HUES6 (cell line): Measurements from ENCODE around the gene TAMM41.
"Not testable (repeated sequence)": the region's sequence is repeated elsewhere in the genome, so short reads cannot be mapped to it uniquely, and the experiment has no call there.

Source experiments
- H3K27ac ChIP-seq: 2 replicates; pipeline ENCODE4 v1.7.0; 2013; ENCODE audit warnings: low read depth, mild to moderate bottlenecking, low read length, inconsistent platforms
- H3K27me3 ChIP-seq: 2 replicates; pipeline ENCODE4 v1.6.1; 2013; ENCODE audit warnings: low read length; ENCODE audit not compliant: control insufficient read depth, insufficient read depth
- H3K36me3 ChIP-seq: 2 replicates; pipeline ENCODE4 v1.6.1; 2013; ENCODE audit warnings: low read length; ENCODE audit not compliant: control insufficient read depth, insufficient read depth
- H3K4me1 ChIP-seq: 2 replicates; pipeline ENCODE4 v1.6.1; 2013; ENCODE audit warnings: low read length; ENCODE audit not compliant: control insufficient read depth, insufficient read depth
- H3K4me3 ChIP-seq: 2 replicates; pipeline ENCODE4 v1.5.1; 2013; ENCODE audit warnings: low read depth, low read length
- H3K9ac ChIP-seq: one replicate; pipeline ENCODE4 v1.6.1; 2013; ENCODE audit warnings: mild to moderate bottlenecking, low read length
- H3K9me3 ChIP-seq: 2 replicates; pipeline ENCODE4 v1.6.1; 2013; ENCODE audit warnings: low read depth, low read length; ENCODE audit not compliant: control insufficient read depth, insufficient read depth

TAMM41 gene, protein sequence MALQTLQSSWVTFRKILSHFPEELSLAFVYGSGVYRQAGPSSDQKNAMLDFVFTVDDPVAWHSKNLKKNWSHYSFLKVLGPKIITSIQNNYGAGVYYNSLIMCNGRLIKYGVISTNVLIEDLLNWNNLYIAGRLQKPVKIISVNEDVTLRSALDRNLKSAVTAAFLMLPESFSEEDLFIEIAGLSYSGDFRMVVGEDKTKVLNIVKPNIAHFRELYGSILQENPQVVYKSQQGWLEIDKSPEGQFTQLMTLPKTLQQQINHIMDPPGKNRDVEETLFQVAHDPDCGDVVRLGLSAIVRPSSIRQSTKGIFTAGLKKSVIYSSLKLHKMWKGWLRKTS

DNA sequence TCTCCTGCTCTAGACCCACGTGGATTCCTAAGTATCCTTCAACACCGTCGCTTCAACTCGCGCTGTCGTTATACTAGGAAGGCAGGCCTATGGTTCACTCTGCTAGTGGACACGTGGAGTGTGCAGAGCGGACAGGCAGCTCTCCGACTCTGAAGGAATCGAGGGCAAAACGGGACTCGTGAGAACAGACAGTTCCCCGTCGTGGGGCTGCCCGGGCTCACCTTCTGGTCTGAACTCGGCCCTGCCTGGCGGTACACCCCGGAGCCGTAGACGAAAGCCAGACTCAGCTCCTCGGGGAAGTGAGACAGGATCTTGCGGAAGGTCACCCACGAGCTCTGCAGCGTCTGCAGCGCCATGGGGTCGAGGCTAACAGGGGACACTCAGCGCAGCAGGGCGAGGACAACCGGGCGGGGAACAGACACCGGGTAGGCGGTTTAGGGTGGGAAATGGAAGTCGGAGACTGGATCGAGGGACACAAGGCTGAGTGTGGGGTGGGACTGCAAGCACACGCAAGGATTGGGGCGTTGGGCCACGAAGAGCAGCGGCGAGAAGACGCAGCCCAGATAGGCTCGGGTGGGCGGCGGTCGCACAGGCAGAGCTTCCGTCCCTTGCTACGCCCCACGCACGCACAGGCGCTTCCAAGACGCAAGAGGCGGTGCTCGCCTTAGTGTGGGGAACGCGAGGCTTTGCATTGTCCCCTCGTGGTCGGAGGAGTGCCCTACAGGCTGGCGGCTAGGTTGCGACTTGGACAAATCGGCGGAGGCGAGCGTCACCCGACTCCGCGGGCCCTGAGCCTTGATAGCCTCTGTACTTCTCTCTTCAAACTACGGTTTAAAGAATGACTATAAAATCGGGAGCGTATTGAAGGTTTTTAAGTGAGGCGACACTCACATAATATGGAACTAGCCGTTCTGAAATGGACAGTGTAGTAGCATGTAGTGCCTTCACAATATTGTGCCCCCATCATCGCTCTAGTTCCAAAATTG, at the start of gene TAMM41:
Gene TAMM41 (minus strand): TSS at position 605 of the 986 bp plus-strand sequence. CDS start 249 bp downstream, at position 356.
- Histone ChIP-seq H3K4me3 (peak within 1 kb of the TSS; percentile 82), H3K36me3 (peaks cover 31% of the 10 kb centered on the region), H3K4me1 (peaks cover 11% of the 10 kb centered on the region; the same call in 1 of the 2 replicates), H3K9ac (peak within 1 kb of the TSS; percentile 98), H3K27ac (no peak within 1 kb of the TSS), H3K27me3 (peaks cover 18% of the 10 kb centered on the region), H3K9me3 (no peaks in the 10 kb centered on the region)

DNA sequence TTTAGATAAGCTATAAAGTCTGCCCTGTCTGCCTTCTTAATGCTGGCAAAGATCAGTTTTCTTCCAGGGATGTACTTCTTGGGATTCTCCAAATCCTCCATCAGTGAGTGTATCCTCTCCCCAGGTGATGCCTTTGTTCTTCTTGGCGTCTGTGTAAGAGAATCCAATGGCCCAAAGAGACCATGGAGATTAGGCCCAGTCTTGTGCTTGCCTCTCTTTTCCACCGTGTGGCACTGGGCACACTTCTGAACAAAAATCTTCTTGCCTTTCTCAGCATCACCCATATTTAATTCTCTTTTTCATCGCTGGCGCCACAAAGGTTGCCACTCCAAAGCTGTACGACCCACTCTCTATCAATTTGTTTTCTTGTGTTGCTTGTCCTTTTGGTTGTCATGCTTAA, 32.2 kb upstream of the TAMM41 start:
- no peaks in the 10 kb centered on the region for H3K27me3 ChIP-seq
- no peaks in the 10 kb centered on the region for H3K4me1 ChIP-seq
- no peak overlapping the region for H3K9ac ChIP-seq
- no peaks in the 10 kb centered on the region for H3K9me3 ChIP-seq
- H3K36me3 ChIP-seq = no peaks in the 10 kb centered on the region
- no peak overlapping the region for H3K4me3 ChIP-seq
- H3K27ac ChIP-seq = no peak overlapping the region

- not testable (repeated sequence) for H3K4me1 ChIP-seq, H3K27ac ChIP-seq, H3K9me3 ChIP-seq, H3K36me3 ChIP-seq, H3K9ac ChIP-seq, H3K4me3 ChIP-seq, H3K27me3 ChIP-seq
Observed at GRCh38 chr3:11874707-11875106, 28.0 kb upstream of the TAMM41 start.

DNA sequence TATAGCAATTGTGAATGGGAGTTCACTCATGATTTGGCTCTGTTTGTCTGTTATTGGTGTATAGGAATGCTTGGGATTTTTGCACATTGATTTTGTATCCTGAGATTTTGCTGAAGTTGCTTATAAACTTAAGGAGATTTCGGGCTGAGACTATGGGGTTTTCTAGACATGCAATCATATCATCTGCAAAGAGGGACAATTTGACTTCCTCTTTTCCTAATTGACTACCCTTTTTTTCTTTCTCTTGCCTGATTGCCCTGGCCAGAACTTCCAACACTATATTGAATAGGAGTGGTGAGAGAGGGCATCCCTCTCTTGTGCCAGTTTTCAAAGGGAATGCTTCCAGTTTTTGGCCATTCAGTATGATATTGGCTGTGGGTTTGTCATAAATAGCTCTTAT, 17.1 kb upstream of the TAMM41 start:
- not testable (repeated sequence) for H3K9ac ChIP-seq, H3K27ac ChIP-seq, H3K36me3 ChIP-seq, H3K4me1 ChIP-seq, H3K4me3 ChIP-seq, H3K9me3 ChIP-seq, H3K27me3 ChIP-seq

- not testable (repeated sequence) for H3K9me3 ChIP-seq, H3K36me3 ChIP-seq, H3K27me3 ChIP-seq, H3K4me1 ChIP-seq, H3K27ac ChIP-seq, H3K4me3 ChIP-seq, H3K9ac ChIP-seq
Observed at GRCh38 chr3:11862584-11862983, 15.9 kb upstream of the TAMM41 start.

DNA sequence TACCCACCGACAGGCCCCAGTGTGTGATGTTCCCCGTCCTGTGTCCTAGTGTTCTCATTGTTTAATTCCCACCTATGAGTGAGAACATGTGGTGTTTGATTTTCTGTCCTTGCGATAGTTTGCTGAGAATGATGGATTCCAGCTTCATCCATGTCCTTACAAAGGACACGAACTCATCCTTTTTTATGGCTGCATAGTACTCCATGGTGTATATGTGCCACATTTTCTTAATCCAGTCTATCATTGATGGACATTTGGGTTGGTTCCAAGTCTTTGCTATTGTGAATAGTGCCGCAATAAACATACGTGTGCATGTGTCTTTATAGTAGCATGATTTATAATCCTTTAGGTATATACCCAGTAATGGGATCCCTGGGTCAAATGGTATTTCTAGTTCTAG, 15.5 kb upstream of the TAMM41 start:
- not testable (repeated sequence) for H3K9me3 ChIP-seq, H3K4me3 ChIP-seq, H3K27me3 ChIP-seq

GRCh38 chr3:11860213-11860612, 13.5 kb upstream of the TAMM41 start:
- H3K36me3 ChIP-seq, H3K27ac ChIP-seq, H3K27me3 ChIP-seq, H3K4me1 ChIP-seq, H3K4me3 ChIP-seq, H3K9me3 ChIP-seq, H3K9ac ChIP-seq: not testable (repeated sequence)

More for the DNA sequence above, 15.5 kb upstream of the TAMM41 start:
- not testable (repeated sequence) for H3K27ac ChIP-seq, H3K9ac ChIP-seq, H3K4me1 ChIP-seq, H3K36me3 ChIP-seq

DNA sequence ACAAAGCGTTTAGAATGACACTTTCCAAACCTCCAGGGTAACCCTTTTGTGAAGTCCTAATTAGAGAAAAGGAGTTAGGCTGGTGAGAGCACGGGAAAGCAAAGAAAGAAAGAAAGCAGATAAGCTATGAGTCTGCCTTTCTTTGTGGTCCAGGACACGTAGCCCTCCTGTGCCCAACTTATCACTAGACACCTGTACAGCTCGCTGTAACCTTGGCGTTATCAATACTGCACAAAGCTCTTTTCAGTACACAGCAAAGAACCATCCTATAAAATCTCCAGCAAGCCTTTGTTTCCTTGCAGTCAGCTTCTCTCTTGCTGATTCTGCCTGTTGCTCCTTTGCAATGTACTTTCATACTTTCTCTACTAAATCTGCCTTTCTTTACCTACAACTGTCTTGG, 6.8 kb upstream of the TAMM41 start:
- Histone ChIP-seq H3K4me3 (no peak overlapping the region), H3K4me1 (no peaks in the 10 kb centered on the region), H3K9ac (no peak overlapping the region), H3K36me3 (no peaks in the 10 kb centered on the region), H3K9me3 (peaks cover 7% of the 10 kb centered on the region), H3K27me3 (peaks cover 10% of the 10 kb centered on the region; the same call in 1 of the 2 replicates), H3K27ac (no peak overlapping the region)

GRCh38 chr3:11850003-11850402, 3.3 kb upstream of the TAMM41 start:
- Histone ChIP-seq H3K36me3 (no peaks in the 10 kb centered on the region), H3K9ac (no peak overlapping the region), H3K4me1 (peaks cover 11% of the 10 kb centered on the region; the same call in 1 of the 2 replicates), H3K27me3 (peaks cover 25% of the 10 kb centered on the region), H3K9me3 (peaks cover 6% of the 10 kb centered on the region; the same call in 1 of the 2 replicates), H3K27ac (no peak overlapping the region), H3K4me3 (no peak overlapping the region)

DNA sequence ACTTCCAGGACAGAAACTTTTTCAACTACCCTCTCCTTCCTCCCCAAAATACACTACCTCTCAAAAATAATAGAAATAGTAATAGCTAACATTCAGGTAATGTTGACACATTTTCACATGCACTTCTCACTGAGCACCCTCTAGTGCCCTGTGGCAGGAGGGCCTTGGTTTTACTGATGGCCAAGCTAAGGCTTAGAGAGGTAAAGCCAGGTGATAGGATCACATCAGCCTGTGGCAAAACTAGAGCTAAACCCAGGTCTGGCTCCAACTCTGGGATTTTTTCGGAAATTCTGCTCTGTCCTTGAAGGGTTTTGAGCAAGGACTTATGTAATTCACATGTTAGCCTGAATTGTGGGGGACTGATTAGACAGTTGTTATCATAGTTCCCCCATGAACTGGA, 922 bp upstream of the TAMM41 start:
- H3K36me3 ChIP-seq = peaks cover 23% of the 10 kb centered on the region
- H3K27me3 ChIP-seq = peaks cover 25% of the 10 kb centered on the region
- H3K27ac ChIP-seq = no peak overlapping the region
- H3K4me3 ChIP-seq = no peak overlapping the region
- H3K4me1 ChIP-seq = peaks cover 11% of the 10 kb centered on the region; the same call in 1 of the 2 replicates
- no peaks in the 10 kb centered on the region for H3K9me3 ChIP-seq
- no peak overlapping the region for H3K9ac ChIP-seq

- Histone ChIP-seq H3K9ac (peak overlapping the region; percentile 98), H3K36me3 (peaks cover 39% of the 10 kb centered on the region), H3K9me3 (peaks cover under 1% of the 10 kb centered on the region; the same call in 1 of the 2 replicates), H3K4me1 (peaks cover 11% of the 10 kb centered on the region; the same call in 1 of the 2 replicates), H3K27ac (no peak overlapping the region), H3K27me3 (peaks cover 16% of the 10 kb centered on the region), H3K4me3 (peak overlapping the region; percentile 82)
Observed at GRCh38 chr3:11845651-11846050, 1.0 kb downstream of the TAMM41 start.
